Gastroesophageal sphincter (tissue), 4 donors: ENCODE data around the gene APLP1. TPM values are rescaled to one million over a fixed set of nuclear protein-coding genes. Genes with fewer than 3 reads are reported as not detected.
A peak's percentile ranks its signal among the peaks of the same experiment; 100 is the strongest.
"Not testable (repeated sequence)": the region's sequence is repeated elsewhere in the genome, so short reads cannot be mapped to it uniquely, and the experiment has no call there.

Source experiments
- ATAC-seq: fragments of 150-250 bp; one replicate; pipeline ENCODE4 v1.9.1; 2016; ENCODE audit warnings: mild to moderate bottlenecking, moderate library complexity
- H3K27ac ChIP-seq, 4 donors: fragments of 200-600 bp; sonication (generic) in 3 of 4; 1 replicate in 3 of 4; 2 replicates in 1 of 4; pipeline ENCODE4 v1.5.1; 2016 to 2019
- H3K27me3 ChIP-seq: fragments of 200-600 bp; sonication (generic); one replicate; pipeline ENCODE4 v1.5.1; 2019
- H3K36me3 ChIP-seq, 2 donors: fragments of 200-600 bp; sonication (generic); one replicate each; pipeline ENCODE4 v1.5.1; 2019; ENCODE audit warnings: control low read depth in 1 of 2
- H3K4me1 ChIP-seq, 3 donors: fragments of 200-600 bp; sonication (generic); 1 replicate in 2 of 3; 2 replicates in 1 of 3; pipeline ENCODE4 v1.5.1; 2016 to 2019; ENCODE audit warnings: control low read depth in 2 of 3
- H3K4me3 ChIP-seq, 2 donors: fragments of 200-600 bp; sonication (generic); one replicate each; pipeline ENCODE4 v1.5.1; 2019; ENCODE audit warnings: mild to moderate bottlenecking in 1 of 2, moderate library complexity in 1 of 2
- H3K9me3 ChIP-seq, 3 donors: fragments of 200-600 bp; sonication (generic); one replicate each; pipeline ENCODE4 v1.5.1; 2017 to 2019; ENCODE audit warnings: control low read depth in 2 of 3
- CTCF ChIP-seq, 4 experiments: fragments of 200-600 bp in 2 of 4; fragments of 450-650 bp in 2 of 4; sonication (generic) in 1 of 4; IDR thresholded peaks; one replicate each; pipeline ENCODE4 v1.5.1; 2017 to 2019; ENCODE audit warnings: antibody characterized with exemption in 4 of 4, mild to moderate bottlenecking in 2 of 4, moderate library complexity in 2 of 4
- EP300 ChIP-seq: sonication (generic); formaldehyde crosslinking; IDR thresholded peaks from one replicate; pipeline ENCODE4 v1.6.1; 2017; ENCODE audit warnings: antibody characterized with exemption, mild to moderate bottlenecking
- POLR2A ChIP-seq, 2 donors: fragments of 450-650 bp; IDR thresholded peaks; one replicate each; pipeline ENCODE4 v1.6.1; 2017; ENCODE audit warnings: antibody characterized with exemption in 2 of 2, mild to moderate bottlenecking in 2 of 2, moderate library complexity in 1 of 2
- POLR2AphosphoS5 ChIP-seq: sonication (generic); formaldehyde crosslinking; IDR thresholded peaks from one replicate; pipeline ENCODE4 v1.6.1; 2017; ENCODE audit warnings: antibody characterized with exemption
- WGBS, 2 donors: methylation state at CpG; one replicate each; pipeline ENCODE4 v1.1.5; 2018; ENCODE audit warnings: low coverage in 1 of 2; 5-methylcytosine and 5-hydroxymethylcytosine counted together
- total RNA-seq, 4 donors: library from RNA; depleted of rRNA; stranded (reverse); fragments of >200 nt; gene quantifications; one replicate each; pipeline ENCODE4 v1.1.0, GENCODE V29; 2016

The APLP1 gene
- total RNA-seq, 4 donors from 2014 or later: 4.7 to 10.0 (median 8.8) TPM

- H3K9me3 ChIP-seq: no peaks in the 10 kb centered on the region
- H3K4me1 ChIP-seq: peaks cover 0 to 44% (median 15%) of the 10 kb centered on the region in 3 donors
- TF ChIP-seq POLR2AphosphoS5: no peak
- H3K4me3 ChIP-seq: no peak overlapping the region
- peak overlapping the region in 3 of 4 donors; percentile 56 to 97 (median 93) for H3K27ac ChIP-seq
- WGBS, 2 donors: 44 to 61% methylated on average over 3 to 5 of the region's 6 CpGs
- no peak for ATAC-seq
- H3K36me3 ChIP-seq: no peaks in the 10 kb centered on the region
- no peaks in the 10 kb centered on the region for H3K27me3 ChIP-seq
These were observed 36.9 kb downstream of the APLP1 start for GRCh38 chr19:35905178-35905727.

GRCh38 chr19:35907377-35907745 is 39.0 kb downstream of the APLP1 start:
- Histone ChIP-seq H3K27ac (peak overlapping the region in 3 of 4 donors; percentile 70 to 97 (median 93)), H3K4me1 (peaks cover 0 to 31% (median 6%) of the 10 kb centered on the region in 3 donors), H3K27me3 (no peaks in the 10 kb centered on the region), H3K4me3 (peak overlapping the region in 1 of 2 donors; percentile 37), H3K36me3 (no peaks in the 10 kb centered on the region), H3K9me3 (no peaks in the 10 kb centered on the region)
- WGBS, 2 donors: no CpG with 5 or more reads among the region's 12 CpGs
- TF ChIP-seq CTCF (IDR thresholded peaks at IDR 0.05): no peak
- TF ChIP-seq POLR2AphosphoS5: no peak
- no peak for TF ChIP-seq EP300
- TF ChIP-seq POLR2A (IDR thresholded peaks at IDR 0.05): no peak
- no peak for ATAC-seq

GRCh38 chr19:35908010-35908441 is 39.7 kb downstream of the APLP1 start, which contains the start of gene TYROBP:
TSS of gene TYROBP (minus strand) at chr19:35908295. CDS start at chr19:35908228, 67 bp downstream.
- H3K27me3 ChIP-seq: no peaks in the 10 kb centered on the region
- TF ChIP-seq POLR2AphosphoS5 (no peak), EP300 (no peak), POLR2A (IDR thresholded peaks at IDR 0.05) (peak; percentile 9 to 40), CTCF (IDR thresholded peaks at IDR 0.05) (no peak)
- no peaks in the 10 kb centered on the region for H3K9me3 ChIP-seq
- no peaks in the 10 kb centered on the region for H3K36me3 ChIP-seq
- peak within 1 kb of the TSS in 3 of 4 donors; percentile 70 to 97 (median 93) for H3K27ac ChIP-seq
- peaks cover 0 to 31% (median 6%) of the 10 kb centered on the region in 3 donors for H3K4me1 ChIP-seq
- H3K4me3 ChIP-seq: peak within 1 kb of the TSS in 1 of 2 donors; percentile 37
- ATAC-seq: no peak
- WGBS, 2 donors: 64 to 86% methylated on average over 6 of the region's 9 CpGs

- Histone ChIP-seq H3K4me1 (peaks cover 0 to 27% (median 6%) of the 10 kb centered on the region in 3 donors), H3K27me3 (no peaks in the 10 kb centered on the region), H3K27ac (peak overlapping the region in 3 of 4 donors; percentile 47 to 97 (median 93)), H3K9me3 (no peaks in the 10 kb centered on the region), H3K4me3 (no peak overlapping the region), H3K36me3 (no peaks in the 10 kb centered on the region)
- ATAC-seq: peak; percentile 75
- WGBS, 2 donors: 72 to 89% methylated on average over 3 to 9 of the region's 10 CpGs
- no peak for TF ChIP-seq POLR2AphosphoS5
- no peak for TF ChIP-seq CTCF (IDR thresholded peaks at IDR 0.05)
These were observed 40.8 kb downstream of the APLP1 start for GRCh38 chr19:35908973-35909683.

GRCh38 chr19:35909684-35910035 is 41.3 kb downstream of the APLP1 start:
- Histone ChIP-seq H3K27me3 (no peaks in the 10 kb centered on the region), H3K4me1 (peaks cover 0 to 27% (median 6%) of the 10 kb centered on the region in 3 donors), H3K9me3 (no peaks in the 10 kb centered on the region), H3K4me3 (no peak overlapping the region), H3K27ac (peak overlapping the region in 3 of 4 donors; percentile 31 to 58 (median 36)), H3K36me3 (no peaks in the 10 kb centered on the region)
- TF ChIP-seq CTCF (IDR thresholded peaks at IDR 0.05): no peak
- TF ChIP-seq POLR2A (IDR thresholded peaks at IDR 0.05): no peak
- TF ChIP-seq EP300: no peak
- no peak for TF ChIP-seq POLR2AphosphoS5
- ATAC-seq: no peak
- WGBS, 2 donors: 20% methylated on average over 2 of the region's 6 CpGs; no CpG with 5 or more reads in 1 of the 2 donors

- H3K9me3 ChIP-seq, ATAC-seq, H3K36me3 ChIP-seq: not testable (repeated sequence)
These were observed 42.0 kb downstream of the APLP1 start for GRCh38 chr19:35910355-35910754.

More at GRCh38 chr19:35910355-35910754, 42.0 kb downstream of the APLP1 start:
- H3K4me3 ChIP-seq, H3K27me3 ChIP-seq: not testable (repeated sequence)
- peak overlapping the region in 1 of 4 donors; percentile 58 for H3K27ac ChIP-seq
- WGBS, 2 donors: 89 to 94% methylated on average over 6 to 14 of the region's 14 CpGs
- peaks cover 0 to 27% (median 6%) of the 10 kb centered on the region in 3 donors for H3K4me1 ChIP-seq
